Fibroblast of peridontal ligament (primary cell): Measurements from ENCODE around the gene GIGYF2.

Source experiments
- DNase-seq: peaks from one replicate; pipeline ENCODE4 v3.0.0-alpha.2; 2010; ENCODE audit errors: extremely low read depth

The GIGYF2 gene

DNA sequence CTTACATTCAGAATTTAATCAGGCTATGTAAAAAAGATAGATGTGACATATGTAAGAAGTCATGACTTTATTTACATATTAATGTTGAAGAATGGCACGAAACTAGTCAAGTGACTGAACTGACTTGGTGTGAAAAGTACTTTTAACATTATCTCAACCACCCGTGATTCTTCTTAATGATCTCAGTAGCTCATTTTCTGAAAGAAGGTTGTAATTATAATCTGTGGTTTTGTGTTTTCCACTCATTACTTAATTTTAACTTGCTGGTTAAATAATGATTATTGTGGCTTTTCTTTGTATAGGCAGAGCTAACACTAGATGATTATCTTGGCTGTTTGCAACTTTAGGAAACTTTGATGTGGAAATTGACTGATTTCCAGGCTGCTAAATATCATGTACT, 60.8 kb downstream of the GIGYF2 start:
- DNase-seq, result no peak

DNA sequence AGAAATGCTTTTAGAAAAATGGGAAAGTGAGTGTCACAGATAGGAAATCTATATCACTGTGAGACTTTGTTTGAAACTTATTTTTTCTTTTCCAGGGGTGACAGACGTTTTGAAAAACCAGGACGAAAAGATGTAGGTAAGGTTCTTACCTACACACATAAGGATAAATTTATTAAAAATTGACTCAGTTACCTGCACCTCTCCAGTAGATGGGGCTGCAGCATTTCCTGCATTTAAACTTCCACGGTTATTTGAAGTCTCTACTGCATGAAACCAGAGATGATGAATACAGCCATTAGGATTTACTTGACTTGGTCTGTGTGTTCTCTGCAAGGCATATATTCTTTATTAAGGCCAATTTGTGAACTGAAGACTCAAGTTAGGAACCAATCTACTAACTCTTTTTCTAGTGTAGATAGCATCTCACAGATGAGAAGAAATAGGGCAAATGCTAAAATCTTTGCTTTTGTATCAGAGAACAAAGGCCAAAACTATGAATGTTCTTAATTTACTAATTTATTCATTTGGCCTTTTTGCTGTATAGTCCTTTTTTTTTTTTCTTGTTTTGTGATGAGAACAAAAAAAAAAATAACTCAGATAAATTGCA, 64.3 kb downstream of the GIGYF2 start:
- peak; percentile 40 for DNase-seq

DNA sequence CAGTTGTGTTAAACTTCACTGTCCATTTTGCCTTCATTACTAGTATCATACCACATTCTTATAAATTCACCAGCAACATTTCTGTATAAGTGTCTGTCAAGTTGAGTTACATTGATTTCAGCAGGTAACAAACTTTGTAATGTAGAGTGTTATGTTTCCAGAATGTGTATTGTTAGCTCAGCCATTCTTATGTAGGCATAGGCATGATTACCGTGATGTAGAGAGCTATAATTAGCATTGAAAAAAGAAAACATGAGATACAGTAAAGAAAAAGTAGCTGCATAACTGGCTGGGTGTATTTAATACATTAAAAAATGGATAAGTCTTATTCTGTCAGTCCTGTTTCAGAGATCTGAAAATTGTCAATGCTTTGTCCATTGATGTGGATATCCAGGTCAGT, 70.7 kb downstream of the GIGYF2 start:
- no peak for DNase-seq

DNA sequence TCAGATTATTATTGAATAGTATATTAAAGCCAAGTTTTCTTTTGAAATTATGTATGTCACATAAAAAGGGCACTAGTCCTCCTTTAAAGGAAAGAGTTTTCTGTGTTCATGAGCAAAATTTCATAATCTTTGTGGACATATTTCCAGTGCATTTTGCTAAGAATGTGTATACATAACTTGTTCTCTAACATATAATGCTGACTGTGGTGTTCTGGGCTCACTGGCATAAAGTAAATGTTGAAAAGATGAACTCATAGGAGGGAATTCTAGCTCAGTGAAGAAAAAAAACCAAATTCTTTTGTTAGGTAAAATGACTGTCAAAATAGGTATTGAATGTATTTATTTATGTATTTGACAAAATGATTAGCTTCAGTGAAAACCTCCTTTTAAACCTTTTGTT, 73.1 kb downstream of the GIGYF2 start:
- DNase-seq, result no peak

DNA sequence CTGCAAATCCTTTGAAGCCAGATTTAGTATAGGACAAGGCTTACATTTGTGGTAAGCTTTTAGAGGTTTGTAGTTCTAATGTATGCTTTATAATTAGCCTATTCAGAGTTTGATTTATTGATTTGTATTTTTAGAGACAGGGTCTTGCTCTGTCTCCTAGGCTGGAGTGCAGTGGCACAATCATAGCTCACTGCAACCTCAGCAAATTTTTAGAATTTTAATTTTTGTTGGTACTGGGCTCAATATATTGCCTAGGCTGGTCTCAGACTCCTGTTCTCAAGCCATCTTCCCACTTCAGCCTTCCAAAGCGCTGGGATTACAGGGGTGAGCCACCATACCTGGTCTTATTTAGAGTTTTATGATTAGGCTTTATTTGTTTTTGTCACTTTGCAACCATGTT, 74.7 kb downstream of the GIGYF2 start:
- no peak for DNase-seq

DNA sequence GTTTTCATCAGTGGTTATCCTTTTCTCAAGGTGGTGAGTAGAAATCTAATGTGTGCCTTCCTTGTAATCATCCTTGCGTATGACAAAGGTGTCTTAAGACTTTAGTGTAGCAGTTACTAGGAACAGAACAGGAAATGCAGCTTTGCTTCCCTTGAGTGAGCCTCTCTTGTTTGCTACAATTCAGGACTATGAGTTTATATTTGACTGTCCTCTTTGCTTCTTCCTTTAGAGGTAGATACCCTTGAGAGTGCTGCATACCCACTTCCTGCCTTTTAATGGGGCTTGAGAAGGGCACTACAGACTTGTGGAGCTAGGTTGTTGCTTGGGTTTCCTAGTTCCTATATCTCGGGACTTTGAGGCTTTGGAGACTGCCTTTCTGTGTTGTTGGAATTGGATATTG, 75.4 kb downstream of the GIGYF2 start:
- no peak for DNase-seq

DNA sequence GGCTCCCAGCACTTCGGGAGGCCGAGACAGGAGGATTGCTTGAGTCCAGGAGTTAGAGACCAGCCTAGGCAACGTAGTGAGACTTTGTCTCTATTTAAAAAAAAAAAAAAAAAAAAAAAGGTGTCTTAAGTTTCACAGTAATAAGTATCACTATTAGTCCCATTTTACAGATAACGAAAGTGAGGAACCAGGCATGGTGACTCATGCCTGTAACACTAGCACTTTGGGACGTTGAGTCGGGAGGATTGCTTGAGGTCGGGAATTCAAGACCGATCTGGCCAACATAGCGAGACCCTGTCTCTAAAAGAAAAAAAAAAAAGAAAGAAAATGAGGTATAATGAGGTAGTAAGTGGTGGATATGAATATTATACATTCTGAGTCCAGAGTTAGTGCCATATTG, 76.7 kb downstream of the GIGYF2 start:
- no peak for DNase-seq

DNA sequence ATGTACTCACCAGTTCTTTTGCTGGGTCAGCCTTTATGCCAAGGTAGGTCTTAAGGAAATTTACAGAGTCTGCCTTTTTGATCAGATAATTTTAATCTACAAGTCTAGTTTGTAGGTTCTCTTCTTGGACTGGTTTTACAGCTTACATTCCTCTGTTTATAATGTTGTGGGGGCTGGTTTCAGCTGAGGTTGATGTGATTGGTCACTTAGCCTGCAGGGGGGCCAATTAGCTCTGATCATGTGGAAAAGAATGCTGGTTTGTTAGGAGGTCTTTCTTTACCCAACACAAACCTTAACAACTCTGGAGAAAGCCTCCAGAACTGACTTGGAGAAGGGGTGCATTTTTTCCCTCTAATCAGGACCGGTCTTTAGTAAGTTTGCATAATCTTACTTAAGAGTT, 79.3 kb downstream of the GIGYF2 start, which contains the start of gene KCNJ13:
Gene KCNJ13 (minus strand): TSS at position 131 of the 400 bp plus-strand sequence. CDS start 5,203 bp downstream, outside the sequence.
- peak; percentile 21 for DNase-seq

DNA sequence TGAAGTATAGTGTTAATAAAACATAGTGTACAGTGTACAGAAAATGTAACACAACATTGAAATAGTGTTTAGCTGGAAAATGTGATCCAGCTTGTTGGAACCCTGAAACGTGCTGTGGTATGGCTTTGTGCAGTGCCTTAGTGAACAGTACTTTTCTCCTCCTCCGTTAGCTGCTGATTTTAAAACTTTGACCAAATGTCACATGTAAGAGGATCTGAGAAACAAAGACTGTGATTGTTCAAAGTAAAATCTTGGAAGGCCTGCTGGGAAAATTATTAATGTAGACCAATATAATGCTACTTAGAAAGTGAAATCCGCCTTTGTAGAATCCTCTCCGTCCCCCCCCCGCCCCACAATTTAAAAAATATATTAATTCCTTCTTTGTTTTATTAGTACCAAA, 80.1 kb downstream of the GIGYF2 start:
- no peak for DNase-seq

DNA sequence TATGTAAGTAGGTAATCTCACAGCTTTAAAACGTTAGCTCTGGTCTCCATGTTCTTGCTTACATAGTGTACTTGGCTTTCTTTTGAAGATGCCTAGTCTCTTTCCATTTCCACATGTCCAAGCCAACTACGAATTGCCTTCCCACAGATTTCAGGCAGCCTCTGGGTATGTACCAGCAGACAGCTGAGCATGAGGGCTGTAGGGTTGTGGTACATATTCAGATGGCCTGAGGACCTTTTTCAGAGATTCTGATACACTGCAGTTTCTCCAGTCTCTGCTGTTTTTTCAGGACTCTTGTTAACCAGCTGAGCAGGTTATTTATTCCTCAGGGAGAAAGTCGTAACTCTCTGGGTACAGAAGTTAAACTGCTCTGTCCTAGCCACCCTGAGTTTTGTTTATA, 82.3 kb downstream of the GIGYF2 start:
- no peak for DNase-seq

DNA sequence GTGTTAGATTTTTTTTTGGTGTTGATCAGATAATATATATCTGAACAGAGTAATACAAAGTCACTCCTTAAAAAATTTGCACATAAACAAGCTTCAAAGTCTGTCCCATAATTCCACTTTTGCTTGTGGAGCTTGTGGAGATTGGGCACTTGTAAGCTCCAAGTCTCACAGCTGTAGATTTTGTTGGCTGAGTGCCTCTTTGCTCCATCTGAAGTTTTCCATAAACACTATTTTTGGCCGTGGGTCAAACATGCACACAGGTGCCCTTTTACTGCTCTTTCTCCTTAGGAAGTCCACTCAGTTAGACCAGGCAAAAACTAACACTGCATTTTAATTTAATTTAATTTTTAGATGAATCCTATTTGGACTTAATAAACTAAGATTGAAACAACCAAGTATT, 82.8 kb downstream of the GIGYF2 start:
- no peak for DNase-seq

DNA sequence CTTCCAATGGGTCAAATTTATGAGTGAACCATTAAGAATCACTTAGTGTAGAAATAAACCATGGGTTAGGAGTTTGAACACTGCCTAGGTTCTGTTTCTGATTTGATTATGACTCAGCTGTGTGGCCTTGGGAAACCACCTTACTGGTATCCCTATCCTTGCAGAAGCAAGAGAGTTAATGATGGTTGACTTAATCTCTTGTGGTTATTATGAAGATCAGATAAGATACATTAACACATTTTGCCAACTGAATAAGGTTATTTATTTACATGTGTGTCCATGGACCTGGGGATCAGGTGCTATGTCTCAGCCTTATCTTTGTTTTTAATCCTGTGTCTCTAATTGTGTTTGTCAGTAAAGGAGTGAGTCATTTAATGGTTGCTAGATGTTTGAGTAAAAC, 84.6 kb downstream of the GIGYF2 start:
- DNase-seq, result peak; percentile 74

DNA sequence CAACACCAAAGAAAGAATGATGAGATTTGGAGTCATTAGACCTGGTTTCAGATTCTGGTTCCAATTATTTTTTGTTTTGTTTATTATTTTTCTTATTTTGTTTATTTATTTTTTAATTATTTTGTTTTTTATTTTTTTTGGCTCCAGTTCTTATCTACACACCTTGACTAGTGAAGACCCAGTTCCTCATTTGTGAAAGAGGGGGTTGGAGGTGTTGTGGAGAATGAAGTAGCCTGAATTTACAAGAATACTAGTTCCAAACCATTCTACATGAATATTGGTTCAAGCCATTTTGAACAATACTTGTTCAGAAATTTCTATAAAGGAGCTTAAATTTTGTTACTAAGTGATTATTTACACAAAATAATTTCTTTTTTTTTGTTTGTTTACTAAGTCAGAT, 86.1 kb downstream of the GIGYF2 start:
- no peak for DNase-seq

DNA sequence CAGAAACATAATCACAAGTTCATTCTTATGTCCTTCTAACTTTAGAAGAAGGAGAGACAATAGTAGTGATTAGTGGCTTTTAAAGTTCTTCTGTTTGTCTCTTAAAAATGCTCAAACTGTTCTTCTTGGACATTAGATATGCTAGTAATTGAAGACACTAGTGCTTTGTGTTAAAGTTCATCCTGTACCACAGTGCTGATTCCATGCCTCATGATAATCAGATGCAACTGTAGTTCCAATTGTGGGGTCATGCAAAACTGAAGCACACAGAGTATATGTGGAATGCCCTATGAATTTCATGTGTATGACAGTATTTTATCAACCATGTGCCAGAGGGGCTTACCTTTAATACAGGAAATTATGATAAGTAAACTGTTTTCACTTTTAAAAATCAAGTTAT, 90.7 kb downstream of the GIGYF2 start:
- no peak for DNase-seq

DNA sequence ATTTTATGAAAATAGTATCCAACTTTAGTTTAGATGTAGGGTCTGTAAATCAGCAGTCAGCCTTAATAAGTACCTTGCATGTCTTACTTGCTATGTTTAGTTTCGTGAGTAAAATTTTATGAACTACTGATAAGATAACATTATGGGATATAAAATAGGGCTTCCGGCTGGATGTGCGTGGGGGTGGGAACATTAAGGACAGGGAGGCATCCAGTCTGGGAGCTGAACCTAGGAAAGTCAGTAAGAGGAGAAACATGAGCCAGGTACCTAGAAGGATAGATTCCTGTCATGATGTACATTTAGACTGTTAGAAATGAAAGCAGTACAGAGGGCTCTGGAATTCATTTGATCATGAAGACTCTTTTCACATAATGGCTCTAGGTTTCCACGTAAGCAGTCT, 92.0 kb downstream of the GIGYF2 start:
- no peak for DNase-seq

DNA sequence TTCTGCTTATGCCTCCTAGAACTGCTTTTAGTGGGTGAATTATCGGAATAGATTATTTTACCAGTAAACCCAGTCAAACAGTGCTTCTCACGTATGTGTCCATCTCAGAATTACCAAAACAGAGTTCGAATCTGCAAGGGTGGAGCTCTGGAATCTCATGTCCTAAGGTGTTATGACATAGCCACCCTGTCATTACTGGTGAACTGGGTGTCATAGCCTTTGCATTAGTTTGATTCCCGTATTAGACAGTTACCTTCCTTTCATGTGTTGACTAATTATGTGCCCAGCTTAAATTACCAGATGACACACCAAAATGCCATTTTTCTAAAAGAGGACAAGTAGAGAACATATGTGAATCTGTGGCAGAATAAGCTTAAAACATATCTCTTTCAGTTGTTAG, 94.4 kb downstream of the GIGYF2 start:
- DNase-seq, result no peak

DNA sequence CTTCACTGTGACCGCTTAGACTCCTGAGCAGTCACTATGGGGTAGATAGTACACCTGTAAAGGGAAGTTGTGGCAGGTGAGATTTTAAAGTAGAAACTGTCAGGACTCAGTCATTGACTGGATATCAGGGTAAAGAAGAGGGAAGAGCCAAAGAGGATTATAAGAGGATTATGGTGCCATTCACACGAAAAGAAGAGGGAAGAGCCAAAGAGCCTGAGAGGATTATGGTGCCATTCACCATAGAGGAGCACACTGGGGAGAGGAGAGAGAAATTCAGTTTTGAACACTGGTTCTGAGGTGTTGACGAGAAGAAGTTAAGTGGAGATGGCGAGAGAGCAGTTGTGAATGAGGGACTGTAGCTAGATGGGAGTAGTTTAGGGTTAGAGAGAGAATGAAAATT, 96.1 kb downstream of the GIGYF2 start:
- no peak for DNase-seq

DNA sequence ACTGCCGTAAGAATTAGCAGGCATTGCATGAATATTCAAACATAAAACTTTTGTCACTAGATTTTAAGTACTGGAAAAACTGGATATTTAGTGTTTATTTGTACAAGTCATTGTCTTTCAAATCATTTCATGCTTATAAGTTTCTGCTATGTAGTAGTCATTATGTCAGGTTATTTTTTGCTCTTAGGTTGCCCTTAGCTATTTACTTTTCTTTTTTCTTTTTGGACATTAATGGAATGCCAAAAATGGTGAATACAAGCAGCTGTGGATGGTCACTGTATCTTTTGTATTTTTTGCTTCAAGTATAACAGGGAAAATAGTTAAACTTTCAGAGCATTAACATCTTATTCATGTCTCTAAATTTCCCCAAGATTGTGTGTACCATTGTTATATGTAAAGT, 97.8 kb downstream of the GIGYF2 start:
- no peak for DNase-seq

DNA sequence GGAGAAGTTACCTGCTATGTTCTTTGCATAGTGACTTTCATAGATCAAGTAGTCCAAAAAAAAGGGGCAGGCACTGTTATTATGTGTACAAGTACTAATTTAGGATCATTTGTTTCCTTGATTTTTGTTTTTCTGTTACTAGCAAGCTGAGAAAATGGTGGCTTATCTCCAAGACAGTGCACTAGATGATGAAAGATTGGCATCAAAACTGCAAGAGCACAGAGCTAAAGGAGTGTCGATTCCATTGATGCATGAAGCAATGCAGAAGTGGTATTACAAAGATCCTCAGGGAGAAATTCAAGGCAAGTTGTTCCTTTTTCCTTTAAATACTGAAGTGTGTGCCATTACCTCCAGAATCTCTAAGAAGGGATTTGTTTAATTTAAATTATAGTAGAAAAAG, 98.8 kb downstream of the GIGYF2 start:
- peak; percentile 87 for DNase-seq

DNA sequence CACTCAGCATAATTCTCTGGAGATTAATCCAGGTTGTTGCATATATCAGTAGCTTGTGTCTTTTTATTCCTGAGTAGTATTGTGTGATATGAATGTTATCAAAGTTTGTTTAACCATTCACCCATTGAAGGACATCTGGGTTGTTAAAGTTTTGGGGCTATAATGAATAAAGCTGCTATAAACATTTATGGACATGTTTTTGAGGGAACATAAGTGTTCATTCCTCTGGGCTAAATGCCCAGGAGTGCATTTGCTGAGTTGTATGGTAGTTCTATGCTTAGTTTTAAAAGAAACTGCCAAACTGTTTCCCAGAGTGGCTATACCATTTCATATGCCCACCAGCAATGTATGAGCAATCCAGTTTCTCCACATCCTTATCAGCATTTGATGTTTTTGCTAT, 101.1 kb downstream of the GIGYF2 start:
- DNase-seq, result peak; percentile 35

DNA sequence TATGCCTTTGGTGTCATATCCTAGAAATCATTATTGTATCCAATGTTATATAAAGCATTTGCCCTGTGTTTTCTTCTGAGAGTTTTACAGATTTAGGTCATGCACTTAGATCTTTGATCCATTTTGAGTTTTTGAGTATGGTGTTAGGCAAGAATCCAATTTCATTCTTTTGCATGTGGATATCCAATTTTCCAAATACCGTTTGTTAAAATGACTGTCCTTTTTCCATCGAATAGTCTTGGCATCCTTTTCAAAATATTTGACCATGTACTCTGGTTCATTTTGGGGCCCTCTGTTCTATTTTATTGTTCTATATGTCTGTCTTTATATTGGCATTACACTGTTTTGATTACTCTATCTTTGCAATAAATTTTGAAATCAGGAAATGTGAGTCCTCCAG, 103.0 kb downstream of the GIGYF2 start:
- DNase-seq, result no peak

DNA sequence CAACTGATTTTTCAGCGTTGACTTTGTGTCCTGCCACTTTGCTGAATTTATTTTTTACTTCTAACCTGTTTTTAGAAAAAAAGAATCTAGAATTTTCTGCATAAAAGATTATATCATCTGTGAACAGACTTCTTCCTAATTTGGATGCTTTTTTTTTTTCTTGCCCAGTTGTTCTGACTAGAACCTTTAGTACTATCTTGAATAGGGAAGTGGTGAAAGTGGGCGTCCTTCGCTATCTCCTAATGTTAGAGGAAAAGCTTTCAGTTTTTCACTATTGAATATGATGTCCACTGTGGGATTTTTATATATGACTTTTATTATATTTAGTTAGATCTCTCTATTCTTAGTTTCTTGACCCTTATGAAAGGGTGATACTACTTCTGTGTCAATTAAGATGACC, 105.0 kb downstream of the GIGYF2 start:
- DNase-seq, result no peak

DNA sequence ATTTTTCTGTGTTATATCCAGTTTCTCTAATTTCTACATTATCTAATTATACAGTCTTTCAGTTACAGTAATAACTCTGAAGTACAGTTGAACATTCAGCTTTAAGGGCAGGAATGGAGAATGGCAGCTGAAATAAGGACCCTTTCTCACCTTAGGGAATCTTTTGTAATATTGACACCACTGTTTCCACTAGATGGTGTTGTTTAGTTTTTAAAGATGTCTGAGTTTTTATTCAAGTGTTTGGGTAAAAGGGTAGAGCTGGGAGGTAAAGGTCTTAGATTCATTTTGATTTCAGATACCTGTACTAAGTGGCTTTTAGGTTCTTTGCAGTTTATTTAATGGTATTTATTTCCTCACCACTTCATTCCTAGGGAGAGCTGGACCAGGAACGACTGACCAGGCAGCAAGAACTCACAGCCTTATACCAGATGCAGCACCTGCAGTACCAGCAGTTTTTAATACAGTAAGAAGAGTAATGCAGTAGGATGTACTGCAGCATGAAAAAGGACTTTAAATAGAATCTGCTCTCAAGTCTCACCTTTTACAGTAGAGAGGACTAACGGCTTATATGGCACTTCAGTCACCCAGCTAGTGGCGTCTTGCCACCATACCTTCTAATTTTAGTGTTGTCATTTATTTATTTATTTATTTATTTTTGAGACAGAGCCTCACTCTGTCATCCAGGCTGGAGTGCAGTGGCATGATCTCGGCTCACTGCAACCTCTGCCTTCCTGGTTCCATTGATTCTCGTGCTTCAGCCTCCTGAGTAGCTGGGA, 112.4 kb downstream of the GIGYF2 start:
- DNase-seq, result no peak

DNA sequence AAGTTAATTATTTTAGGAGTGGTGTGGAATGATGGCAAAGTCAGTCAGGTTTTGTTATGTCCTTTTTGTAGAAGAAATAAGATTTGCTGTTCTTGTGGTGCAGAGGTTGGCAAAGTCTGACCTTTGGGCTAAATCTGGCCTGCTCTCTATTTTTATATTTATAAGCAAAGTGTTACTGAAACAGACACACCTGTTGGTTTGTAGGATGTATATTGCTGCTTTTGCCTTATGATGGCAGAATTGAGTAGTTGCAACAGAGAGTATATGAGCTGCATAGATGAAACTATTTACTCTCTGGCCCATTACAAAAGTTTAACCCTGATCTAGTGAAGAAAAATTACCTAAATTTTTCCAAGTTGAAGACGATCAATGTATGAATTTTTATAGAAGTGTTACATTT, 113.3 kb downstream of the GIGYF2 start:
- DNase-seq, result no peak
